Measurements from ENCODE around the gene ABL1.
"Not testable (repeated sequence)": the region's sequence is repeated elsewhere in the genome, so short reads cannot be mapped to it uniquely, and the experiment has no call there.

Gene ABL1

DNA sequence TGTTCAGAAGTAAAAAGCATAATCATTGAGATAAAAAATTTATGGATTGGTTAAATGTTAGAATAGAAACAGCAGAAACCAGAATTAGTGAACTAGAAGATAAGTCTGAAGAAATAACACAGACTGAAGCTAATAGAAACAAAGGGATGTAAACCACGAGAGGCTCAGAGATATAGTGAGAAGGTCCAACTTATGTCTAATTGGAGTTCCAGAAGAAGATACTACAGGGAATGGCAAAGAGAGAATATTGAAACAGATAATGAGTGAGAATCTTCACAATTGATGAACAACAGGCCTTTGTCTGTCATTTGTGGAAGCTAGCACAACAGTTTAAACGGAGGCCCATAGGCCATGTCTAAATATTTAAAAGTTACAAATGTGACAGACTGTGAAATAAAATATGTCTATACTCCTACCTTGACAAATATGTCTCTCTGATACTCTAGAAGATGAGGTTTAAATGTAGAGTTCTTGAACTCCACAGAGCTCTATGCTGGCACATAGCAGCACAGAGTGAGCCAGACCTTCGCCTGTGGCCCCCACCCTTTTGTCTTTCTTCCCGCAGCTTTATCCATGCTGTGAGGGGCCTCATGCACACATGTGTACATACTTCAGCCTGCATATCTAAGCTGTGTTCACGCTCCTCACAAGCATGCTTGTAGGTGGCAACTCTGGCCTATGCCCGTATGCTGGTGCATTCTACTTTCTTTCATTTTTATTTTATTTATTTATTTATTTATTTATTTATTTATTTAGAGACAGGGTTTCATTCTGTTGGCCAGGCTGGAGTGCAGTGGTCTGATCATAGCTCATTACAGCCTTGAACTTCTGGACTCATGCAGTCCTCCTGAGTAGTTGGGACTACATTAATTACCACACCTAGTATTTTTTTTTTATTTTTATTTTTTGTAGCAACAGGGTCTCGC, 45.0 kb upstream of the ABL1 start:
- TF ChIP-seq, protein P1, sequence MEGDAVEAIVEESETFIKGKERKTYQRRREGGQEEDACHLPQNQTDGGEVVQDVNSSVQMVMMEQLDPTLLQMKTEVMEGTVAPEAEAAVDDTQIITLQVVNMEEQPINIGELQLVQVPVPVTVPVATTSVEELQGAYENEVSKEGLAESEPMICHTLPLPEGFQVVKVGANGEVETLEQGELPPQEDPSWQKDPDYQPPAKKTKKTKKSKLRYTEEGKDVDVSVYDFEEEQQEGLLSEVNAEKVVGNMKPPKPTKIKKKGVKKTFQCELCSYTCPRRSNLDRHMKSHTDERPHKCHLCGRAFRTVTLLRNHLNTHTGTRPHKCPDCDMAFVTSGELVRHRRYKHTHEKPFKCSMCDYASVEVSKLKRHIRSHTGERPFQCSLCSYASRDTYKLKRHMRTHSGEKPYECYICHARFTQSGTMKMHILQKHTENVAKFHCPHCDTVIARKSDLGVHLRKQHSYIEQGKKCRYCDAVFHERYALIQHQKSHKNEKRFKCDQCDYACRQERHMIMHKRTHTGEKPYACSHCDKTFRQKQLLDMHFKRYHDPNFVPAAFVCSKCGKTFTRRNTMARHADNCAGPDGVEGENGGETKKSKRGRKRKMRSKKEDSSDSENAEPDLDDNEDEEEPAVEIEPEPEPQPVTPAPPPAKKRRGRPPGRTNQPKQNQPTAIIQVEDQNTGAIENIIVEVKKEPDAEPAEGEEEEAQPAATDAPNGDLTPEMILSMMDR (IDR thresholded peaks at IDR 0.05; ENCODE audit: low read length) = no peak
- no peak for TF ChIP-seq EZH2 (IDR thresholded peaks at IDR 0.05; ENCODE audit: borderline replicate concordance, low read length)
- Histone ChIP-seq H3K9ac (ENCODE audit: low read length) (no peak overlapping the region), H3K9me2 (ENCODE audit: low read depth, low read length) (no peaks in the 10 kb centered on the region), H4K20me1 (ENCODE audit: insufficient read depth, low read length) (0 out of 2 replicates have a peak, but pooled peaks cover 3% of the 10 kb centered on the region), H3F3A (ENCODE audit: insufficient read depth, low read length) (no peaks in the 10 kb centered on the region), H3K36me3 (ENCODE audit: insufficient read depth, low read length) (no peaks in the 10 kb centered on the region; the same call in 1 of the 2 replicates), H3K79me2 (ENCODE audit: insufficient read depth, low read length) (no peaks in the 10 kb centered on the region), H3K4me3 (ENCODE audit: low read depth, low read length, poor library complexity, severe bottlenecking) (no peak overlapping the region), H3K4me1 (ENCODE audit: insufficient read depth, low read length, severe bottlenecking) (no peaks in the 10 kb centered on the region), H3K9me3 (ENCODE audit: low read length) (peaks cover 13% of the 10 kb centered on the region), H3K4me2 (ENCODE audit: low read length) (no peak overlapping the region), H2AFZ (ENCODE audit: low read length) (no peak overlapping the region), H3K27ac (ENCODE audit: low read depth, low read length, poor library complexity, severe bottlenecking) (no peak overlapping the region), H3K27me3 (ENCODE audit: insufficient read depth, low read length) (no peaks in the 10 kb centered on the region)

DNA sequence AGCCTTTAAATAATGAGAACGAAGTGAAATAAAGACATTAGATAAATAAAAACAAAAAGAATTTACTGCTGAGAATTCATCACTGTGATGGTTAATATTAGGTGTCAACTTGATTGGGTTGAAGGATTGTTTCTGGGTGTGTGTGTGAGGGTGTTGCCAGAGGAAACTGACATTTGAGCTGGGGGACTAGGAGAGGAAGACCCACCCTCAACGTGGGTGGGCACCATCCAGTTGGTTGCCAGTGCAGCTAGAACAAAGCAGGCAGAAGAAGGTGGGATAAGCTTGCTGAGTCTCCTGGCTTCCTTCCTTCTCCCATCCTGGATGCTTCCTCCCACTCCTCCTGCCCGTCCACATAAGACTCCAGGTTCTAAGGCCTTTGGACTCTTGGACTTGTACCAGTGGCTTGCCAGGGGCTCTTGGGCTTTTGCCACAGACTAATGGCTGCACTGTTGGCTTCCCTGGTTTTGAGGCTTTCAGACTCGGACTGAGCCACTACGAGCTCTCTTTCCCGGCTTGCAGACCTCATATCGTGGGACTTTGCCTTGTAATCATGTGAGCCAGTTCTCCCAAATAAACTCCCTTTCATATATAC, 43.7 kb upstream of the ABL1 start:
- no peaks in the 10 kb centered on the region for H3K9me2 ChIP-seq (ENCODE audit: low read depth, low read length)
- H3K4me3 ChIP-seq (ENCODE audit: low read depth, low read length, poor library complexity, severe bottlenecking) = no peak overlapping the region
- H3K9ac ChIP-seq (ENCODE audit: low read length) = no peak overlapping the region
- H3K36me3 ChIP-seq (ENCODE audit: insufficient read depth, low read length) = no peaks in the 10 kb centered on the region; the same call in 1 of the 2 replicates
- no peak for TF ChIP-seq EZH2 (IDR thresholded peaks at IDR 0.05; ENCODE audit: borderline replicate concordance, low read length)
- TF ChIP-seq, protein P1 (IDR thresholded peaks at IDR 0.05; ENCODE audit: low read length) = no peak
- peaks cover 13% of the 10 kb centered on the region for H3K9me3 ChIP-seq (ENCODE audit: low read length)
- H3K4me1 ChIP-seq (ENCODE audit: insufficient read depth, low read length, severe bottlenecking) = no peaks in the 10 kb centered on the region
- H3F3A ChIP-seq (ENCODE audit: insufficient read depth, low read length) = no peaks in the 10 kb centered on the region
- no peak overlapping the region for H3K27ac ChIP-seq (ENCODE audit: low read depth, low read length, poor library complexity, severe bottlenecking)
- no peaks in the 10 kb centered on the region for H3K79me2 ChIP-seq (ENCODE audit: insufficient read depth, low read length)
- H3K27me3 ChIP-seq (ENCODE audit: insufficient read depth, low read length) = no peaks in the 10 kb centered on the region
- no peak overlapping the region for H3K4me2 ChIP-seq (ENCODE audit: low read length)
- H4K20me1 ChIP-seq (ENCODE audit: insufficient read depth, low read length) = 0 out of 2 replicates have a peak, but pooled peaks cover 3% of the 10 kb centered on the region
- H2AFZ ChIP-seq (ENCODE audit: low read length) = no peak overlapping the region

DNA sequence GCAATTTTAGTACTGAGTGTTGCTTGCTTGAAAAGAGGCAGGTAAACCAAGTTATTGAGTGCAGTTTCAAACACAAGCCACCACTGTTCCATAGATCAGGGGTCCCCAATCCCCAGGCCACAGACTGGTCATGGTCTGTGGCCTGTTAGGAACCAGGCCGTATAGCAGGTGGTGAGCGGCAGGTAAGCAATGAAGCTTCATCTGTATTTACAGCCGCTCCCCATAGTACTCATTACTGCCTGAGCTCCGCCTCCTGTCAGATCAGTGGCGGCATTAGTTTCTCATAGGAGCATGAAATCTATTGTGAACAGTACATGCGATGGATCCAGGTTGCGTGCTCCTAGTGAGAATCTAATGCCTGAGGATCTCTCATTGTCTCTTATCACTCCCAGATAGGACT, 41.5 kb upstream of the ABL1 start:
- TF ChIP-seq, protein P1 (IDR thresholded peaks at IDR 0.05; ENCODE audit: low read length) = no peak
- TF ChIP-seq EZH2 (IDR thresholded peaks at IDR 0.05; ENCODE audit: borderline replicate concordance, low read length) = no peak
- no peaks in the 10 kb centered on the region for H3F3A ChIP-seq (ENCODE audit: insufficient read depth, low read length)

DNA sequence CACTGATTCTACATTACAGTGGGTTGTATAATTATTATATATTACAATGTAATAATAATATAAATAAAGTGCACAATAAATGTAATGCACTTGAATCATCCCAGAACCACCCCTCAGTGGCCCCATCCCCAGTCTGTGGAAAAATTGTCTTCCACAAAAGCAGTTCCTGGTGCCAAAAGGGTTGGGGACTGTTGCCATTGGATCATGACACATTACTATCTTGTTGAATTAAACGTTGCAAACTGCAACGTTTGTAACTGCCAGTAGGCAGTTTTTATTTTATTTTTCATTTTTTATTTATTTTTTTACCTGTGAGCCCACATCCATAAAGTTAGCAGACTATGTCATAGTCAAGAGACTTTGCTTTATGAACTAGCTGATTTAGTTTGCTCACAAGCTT, 41.0 kb upstream of the ABL1 start:
- H3F3A ChIP-seq (ENCODE audit: insufficient read depth, low read length); H3K4me2 ChIP-seq (ENCODE audit: low read length); H3K27ac ChIP-seq (ENCODE audit: low read depth, low read length, poor library complexity, severe bottlenecking); H4K20me1 ChIP-seq (ENCODE audit: insufficient read depth, low read length); H3K9me3 ChIP-seq (ENCODE audit: low read length); H3K27me3 ChIP-seq (ENCODE audit: insufficient read depth, low read length); H3K4me1 ChIP-seq (ENCODE audit: insufficient read depth, low read length, severe bottlenecking); H3K4me3 ChIP-seq (ENCODE audit: low read depth, low read length, poor library complexity, severe bottlenecking); H3K36me3 ChIP-seq (ENCODE audit: insufficient read depth, low read length); H3K9me2 ChIP-seq (ENCODE audit: low read depth, low read length); H3K9ac ChIP-seq (ENCODE audit: low read length); H2AFZ ChIP-seq (ENCODE audit: low read length); H3K79me2 ChIP-seq (ENCODE audit: insufficient read depth, low read length): not testable (repeated sequence)

More for the DNA sequence above, 41.5 kb upstream of the ABL1 start:
- H3K36me3 ChIP-seq (ENCODE audit: insufficient read depth, low read length) = no peaks in the 10 kb centered on the region; the same call in 1 of the 2 replicates
- H2AFZ ChIP-seq (ENCODE audit: low read length) = no peak overlapping the region
- no peaks in the 10 kb centered on the region for H3K9me2 ChIP-seq (ENCODE audit: low read depth, low read length)
- no peak overlapping the region for H3K27ac ChIP-seq (ENCODE audit: low read depth, low read length, poor library complexity, severe bottlenecking)
- H4K20me1 ChIP-seq (ENCODE audit: insufficient read depth, low read length) = 0 out of 2 replicates have a peak, but pooled peaks cover 3% of the 10 kb centered on the region
- no peak overlapping the region for H3K4me3 ChIP-seq (ENCODE audit: low read depth, low read length, poor library complexity, severe bottlenecking)
- H3K4me2 ChIP-seq (ENCODE audit: low read length) = no peak overlapping the region
- no peak overlapping the region for H3K9ac ChIP-seq (ENCODE audit: low read length)
- peaks cover 11% of the 10 kb centered on the region for H3K9me3 ChIP-seq (ENCODE audit: low read length)
- H3K27me3 ChIP-seq (ENCODE audit: insufficient read depth, low read length) = no peaks in the 10 kb centered on the region
- no peaks in the 10 kb centered on the region for H3K79me2 ChIP-seq (ENCODE audit: insufficient read depth, low read length)
- no peaks in the 10 kb centered on the region for H3K4me1 ChIP-seq (ENCODE audit: insufficient read depth, low read length, severe bottlenecking)

DNA sequence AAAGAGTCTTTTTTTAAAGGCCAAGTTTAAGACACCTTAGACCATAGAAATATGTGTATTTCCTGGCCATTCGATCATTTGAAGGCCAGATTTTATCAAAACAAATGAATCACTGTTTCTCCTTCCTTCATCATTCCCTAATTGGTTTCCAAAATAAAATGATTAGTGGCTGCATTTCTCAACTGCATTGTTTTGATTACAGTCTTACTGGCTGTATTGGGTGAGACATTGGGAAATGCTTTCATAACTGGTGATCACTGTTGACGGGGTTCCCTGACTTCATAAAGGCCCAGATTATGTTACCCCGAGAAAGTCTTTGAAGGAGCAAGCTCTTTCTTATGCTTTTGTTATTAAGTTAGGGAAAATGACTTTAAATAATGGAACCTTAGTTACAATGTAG, 40.6 kb upstream of the ABL1 start:
- H3K27me3 ChIP-seq (ENCODE audit: insufficient read depth, low read length); H3K4me1 ChIP-seq (ENCODE audit: insufficient read depth, low read length, severe bottlenecking); H4K20me1 ChIP-seq (ENCODE audit: insufficient read depth, low read length); H3K4me2 ChIP-seq (ENCODE audit: low read length); H3K9me3 ChIP-seq (ENCODE audit: low read length); H2AFZ ChIP-seq (ENCODE audit: low read length); H3K4me3 ChIP-seq (ENCODE audit: low read depth, low read length, poor library complexity, severe bottlenecking); H3K79me2 ChIP-seq (ENCODE audit: insufficient read depth, low read length); H3K9me2 ChIP-seq (ENCODE audit: low read depth, low read length); H3K9ac ChIP-seq (ENCODE audit: low read length); H3K36me3 ChIP-seq (ENCODE audit: insufficient read depth, low read length); H3K27ac ChIP-seq (ENCODE audit: low read depth, low read length, poor library complexity, severe bottlenecking); H3F3A ChIP-seq (ENCODE audit: insufficient read depth, low read length): not testable (repeated sequence)

Data from OCI-LY1 (cell line).